Activated T-cell treated with anti-CD3 and anti-CD28 coated beads for 1 hour (primary cell): ENCODE data around the gene CCRL2.
A peak's percentile ranks its signal among the peaks of the same experiment; 100 is the strongest.

Source experiments
- DNase-seq: peaks from one replicate; pipeline ENCODE4 v3.0.0-alpha.2; 2020; ENCODE audit warnings: low read depth

The CCRL2 gene

GRCh38 chr3:46406788-46407611 lies at the start of gene CCRL2, which contains the start of gene CCR5AS:
TSS of gene CCRL2 (plus strand) at chr3:46407259. CDS start at chr3:46408080, 821 bp downstream.
TSS of gene CCR5AS (minus strand) at chr3:46407066.
- peak; percentile 5 for DNase-seq

- DNase-seq: no peak
Measured at GRCh38 chr3:46358466-46358865, 48.6 kb upstream of the CCRL2 start.

- DNase-seq: no peak
Measured at GRCh38 chr3:46359733-46360493, 47.1 kb upstream of the CCRL2 start.

- no peak for DNase-seq
Measured at GRCh38 chr3:46360907-46361306, 46.2 kb upstream of the CCRL2 start.

GRCh38 chr3:46361408-46362283 lies 45.4 kb upstream of the CCRL2 start:
- no peak for DNase-seq

GRCh38 chr3:46365041-46365440 lies 42.0 kb upstream of the CCRL2 start:
- no peak for DNase-seq

- DNase-seq: no peak
Measured at GRCh38 chr3:46365737-46366524, 41.1 kb upstream of the CCRL2 start.

- no peak for DNase-seq
Measured at GRCh38 chr3:46367811-46368210, 39.2 kb upstream of the CCRL2 start.

- peak; percentile 37 for DNase-seq
Measured at GRCh38 chr3:46368569-46368968, 38.5 kb upstream of the CCRL2 start.

GRCh38 chr3:46369151-46369550 lies 37.9 kb upstream of the CCRL2 start:
- DNase-seq: no peak

GRCh38 chr3:46369675-46370132 lies 37.4 kb upstream of the CCRL2 start:
- DNase-seq: no peak

- DNase-seq: no peak
Measured at GRCh38 chr3:46370839-46371518, 36.1 kb upstream of the CCRL2 start, which contains the start of gene CCR5. TSS of gene CCR5 (plus strand) at chr3:46370946. CDS start at chr3:46372903, 1,957 bp downstream.

GRCh38 chr3:46371519-46372340 lies 35.3 kb upstream of the CCRL2 start:
- DNase-seq: no peak

GRCh38 chr3:46372492-46373359 lies 34.3 kb upstream of the CCRL2 start:
- DNase-seq: no peak

GRCh38 chr3:46374755-46375154 lies 32.3 kb upstream of the CCRL2 start:
- DNase-seq: no peak

GRCh38 chr3:46375218-46375617 lies 31.8 kb upstream of the CCRL2 start:
- no peak for DNase-seq

- no peak for DNase-seq
Measured at GRCh38 chr3:46375814-46376213, 31.2 kb upstream of the CCRL2 start.

- peak; percentile 51 for DNase-seq
Measured at GRCh38 chr3:46378426-46378942, 28.6 kb upstream of the CCRL2 start.
